SK-N-SH treated with all-trans-retinoic acid at 6 μM for 48 hours (cell line): ENCODE measurements around the gene MRPL16.

Experiments
- BACH2 ChIP-seq: fragments of 250-450 bp; sonication (Bioruptor Pico); IDR thresholded peaks from 2 replicates; pipeline ENCODE4 v1.9.0; 2021; ENCODE audit warnings: mild to moderate bottlenecking, borderline replicate concordance
- CSDC2 ChIP-seq: fragments of 250-450 bp; sonication (Bioruptor Pico); IDR thresholded peaks from 2 replicates; pipeline ENCODE4 v1.5.0; 2020; ENCODE audit warnings: mild to moderate bottlenecking, moderate library complexity
- GLIS3 ChIP-seq: fragments of 250-450 bp; sonication (Bioruptor Pico); IDR thresholded peaks from 2 replicates; pipeline ENCODE4 v1.5.0; 2020; ENCODE audit warnings: mild to moderate bottlenecking, moderate library complexity
- ISL1 ChIP-seq: fragments of 250-450 bp; sonication (Bioruptor Pico); IDR thresholded peaks from 2 replicates; pipeline ENCODE4 v2.1.2; 2022; ENCODE audit warnings: mild to moderate bottlenecking, moderate library complexity
- OSR1 ChIP-seq: fragments of 250-450 bp; sonication (Bioruptor Pico); IDR thresholded peaks from 2 replicates; pipeline ENCODE4 v1.8.0; 2022; ENCODE audit warnings: moderate library complexity, mild to moderate bottlenecking, inconsistent platforms
- PPARA ChIP-seq: fragments of 250-450 bp; sonication (Bioruptor Pico); IDR thresholded peaks from 2 replicates; pipeline ENCODE4 v1.5.0; 2020; ENCODE audit warnings: mild to moderate bottlenecking, borderline replicate concordance
- TCF4 ChIP-seq: fragments of 250-450 bp; sonication (Bioruptor Pico); IDR thresholded peaks from 2 replicates; pipeline ENCODE4 v1.8.0; 2021; ENCODE audit warnings: mild to moderate bottlenecking, moderate library complexity, borderline replicate concordance
- TOX ChIP-seq: fragments of 250-450 bp; sonication (Bioruptor Pico); IDR thresholded peaks from 2 replicates; pipeline ENCODE4 v1.8.0; 2021; ENCODE audit warnings: mild to moderate bottlenecking, moderate library complexity, borderline replicate concordance
- ZFP3 ChIP-seq: fragments of 250-450 bp; sonication (Bioruptor Pico); IDR thresholded peaks from 2 replicates; pipeline ENCODE4 v1.5.0; 2020; ENCODE audit warnings: mild to moderate bottlenecking, moderate library complexity
- ZFP30 ChIP-seq: fragments of 450-650 bp; formaldehyde crosslinking; IDR thresholded peaks from 2 replicates; pipeline ENCODE4 v1.5.0; 2022; ENCODE audit warnings: mild to moderate bottlenecking, moderate library complexity
- ZNF70 ChIP-seq: fragments of 450-650 bp; formaldehyde crosslinking; IDR thresholded peaks from 2 replicates; pipeline ENCODE4 v1.5.0; 2020; ENCODE audit warnings: mild to moderate bottlenecking, moderate library complexity
- TF ChIP-seq, protein P1 (sequence below): fragments of 250-450 bp; sonication (Bioruptor Pico); IDR thresholded peaks from 2 replicates; pipeline ENCODE4 v1.5.1; 2021; ENCODE audit warnings: mild to moderate bottlenecking, moderate library complexity
- TF ChIP-seq, protein P2 (sequence below): fragments of 250-450 bp; sonication (Bioruptor Pico); IDR thresholded peaks from 2 replicates; pipeline ENCODE4 v1.5.0; 2020; ENCODE audit warnings: mild to moderate bottlenecking, moderate library complexity
- TF ChIP-seq, protein P3 (sequence below): fragments of 250-450 bp; sonication (Bioruptor Pico); IDR thresholded peaks from 2 replicates; pipeline ENCODE4 v1.8.0; 2020; ENCODE audit warnings: mild to moderate bottlenecking, moderate library complexity, borderline replicate concordance

DNA sequence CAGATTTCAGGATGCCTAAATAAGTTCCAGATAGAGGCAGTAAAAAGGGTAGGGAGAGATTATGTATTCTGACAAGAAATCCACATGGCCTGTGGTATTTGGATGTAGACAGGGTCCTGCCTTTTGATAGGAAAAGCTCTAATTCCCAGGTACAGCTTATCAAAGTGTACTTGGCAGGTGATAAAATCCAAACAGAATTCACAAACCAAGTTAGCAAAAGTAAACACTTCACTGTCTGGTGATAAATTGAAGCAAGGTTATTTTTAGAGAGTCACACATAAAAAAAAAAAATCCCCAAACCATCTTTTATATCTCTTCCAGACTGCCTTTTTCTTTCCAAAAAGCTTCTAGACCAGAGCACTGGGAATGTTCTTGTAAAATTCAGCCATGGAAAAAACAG, 29.0 kb upstream of the MRPL16 start:
- TF ChIP-seq TOX (CRISPR knock-in tag) (no peak), ZFP3 (CRISPR knock-in tag) (no peak), ZFP30 (CRISPR knock-in tag) (no peak), BACH2 (no peak), OSR1 (CRISPR knock-in tag) (no peak), ZNF70 (CRISPR knock-in tag) (no peak), GLIS3 (CRISPR knock-in tag) (no peak), ISL1 (CRISPR knock-in tag) (no peak), PPARA (CRISPR knock-in tag) (no peak), CSDC2 (CRISPR knock-in tag) (no peak), TCF4 (no peak)
- TF ChIP-seq, protein P1, sequence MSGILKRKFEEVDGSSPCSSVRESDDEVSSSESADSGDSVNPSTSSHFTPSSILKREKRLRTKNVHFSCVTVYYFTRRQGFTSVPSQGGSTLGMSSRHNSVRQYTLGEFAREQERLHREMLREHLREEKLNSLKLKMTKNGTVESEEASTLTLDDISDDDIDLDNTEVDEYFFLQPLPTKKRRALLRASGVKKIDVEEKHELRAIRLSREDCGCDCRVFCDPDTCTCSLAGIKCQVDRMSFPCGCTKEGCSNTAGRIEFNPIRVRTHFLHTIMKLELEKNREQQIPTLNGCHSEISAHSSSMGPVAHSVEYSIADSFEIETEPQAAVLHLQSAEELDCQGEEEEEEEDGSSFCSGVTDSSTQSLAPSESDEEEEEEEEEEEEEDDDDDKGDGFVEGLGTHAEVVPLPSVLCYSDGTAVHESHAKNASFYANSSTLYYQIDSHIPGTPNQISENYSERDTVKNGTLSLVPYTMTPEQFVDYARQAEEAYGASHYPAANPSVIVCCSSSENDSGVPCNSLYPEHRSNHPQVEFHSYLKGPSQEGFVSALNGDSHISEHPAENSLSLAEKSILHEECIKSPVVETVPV (CRISPR knock-in tag), result no peak
- TF ChIP-seq, protein P2, sequence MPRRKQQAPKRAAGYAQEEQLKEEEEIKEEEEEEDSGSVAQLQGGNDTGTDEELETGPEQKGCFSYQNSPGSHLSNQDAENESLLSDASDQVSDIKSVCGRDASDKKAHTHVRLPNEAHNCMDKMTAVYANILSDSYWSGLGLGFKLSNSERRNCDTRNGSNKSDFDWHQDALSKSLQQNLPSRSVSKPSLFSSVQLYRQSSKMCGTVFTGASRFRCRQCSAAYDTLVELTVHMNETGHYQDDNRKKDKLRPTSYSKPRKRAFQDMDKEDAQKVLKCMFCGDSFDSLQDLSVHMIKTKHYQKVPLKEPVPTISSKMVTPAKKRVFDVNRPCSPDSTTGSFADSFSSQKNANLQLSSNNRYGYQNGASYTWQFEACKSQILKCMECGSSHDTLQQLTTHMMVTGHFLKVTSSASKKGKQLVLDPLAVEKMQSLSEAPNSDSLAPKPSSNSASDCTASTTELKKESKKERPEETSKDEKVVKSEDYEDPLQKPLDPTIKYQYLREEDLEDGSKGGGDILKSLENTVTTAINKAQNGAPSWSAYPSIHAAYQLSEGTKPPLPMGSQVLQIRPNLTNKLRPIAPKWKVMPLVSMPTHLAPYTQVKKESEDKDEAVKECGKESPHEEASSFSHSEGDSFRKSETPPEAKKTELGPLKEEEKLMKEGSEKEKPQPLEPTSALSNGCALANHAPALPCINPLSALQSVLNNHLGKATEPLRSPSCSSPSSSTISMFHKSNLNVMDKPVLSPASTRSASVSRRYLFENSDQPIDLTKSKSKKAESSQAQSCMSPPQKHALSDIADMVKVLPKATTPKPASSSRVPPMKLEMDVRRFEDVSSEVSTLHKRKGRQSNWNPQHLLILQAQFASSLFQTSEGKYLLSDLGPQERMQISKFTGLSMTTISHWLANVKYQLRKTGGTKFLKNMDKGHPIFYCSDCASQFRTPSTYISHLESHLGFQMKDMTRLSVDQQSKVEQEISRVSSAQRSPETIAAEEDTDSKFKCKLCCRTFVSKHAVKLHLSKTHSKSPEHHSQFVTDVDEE (CRISPR knock-in tag), result no peak
- TF ChIP-seq, protein P3, sequence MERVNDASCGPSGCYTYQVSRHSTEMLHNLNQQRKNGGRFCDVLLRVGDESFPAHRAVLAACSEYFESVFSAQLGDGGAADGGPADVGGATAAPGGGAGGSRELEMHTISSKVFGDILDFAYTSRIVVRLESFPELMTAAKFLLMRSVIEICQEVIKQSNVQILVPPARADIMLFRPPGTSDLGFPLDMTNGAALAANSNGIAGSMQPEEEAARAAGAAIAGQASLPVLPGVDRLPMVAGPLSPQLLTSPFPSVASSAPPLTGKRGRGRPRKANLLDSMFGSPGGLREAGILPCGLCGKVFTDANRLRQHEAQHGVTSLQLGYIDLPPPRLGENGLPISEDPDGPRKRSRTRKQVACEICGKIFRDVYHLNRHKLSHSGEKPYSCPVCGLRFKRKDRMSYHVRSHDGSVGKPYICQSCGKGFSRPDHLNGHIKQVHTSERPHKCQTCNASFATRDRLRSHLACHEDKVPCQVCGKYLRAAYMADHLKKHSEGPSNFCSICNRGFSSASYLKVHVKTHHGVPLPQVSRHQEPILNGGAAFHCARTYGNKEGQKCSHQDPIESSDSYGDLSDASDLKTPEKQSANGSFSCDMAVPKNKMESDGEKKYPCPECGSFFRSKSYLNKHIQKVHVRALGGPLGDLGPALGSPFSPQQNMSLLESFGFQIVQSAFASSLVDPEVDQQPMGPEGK (CRISPR knock-in tag), result no peak
